Lung (tissue), 12 donors: Measurements from ENCODE around the gene ZNF611. TPM values are rescaled to one million over a fixed set of nuclear protein-coding genes. Genes with fewer than 3 reads are reported as not detected.
"Not testable (repeated sequence)": the region's sequence is repeated elsewhere in the genome, so short reads cannot be mapped to it uniquely, and the experiment has no call there.

Experiments
- ATAC-seq: fragments of 200-7000 bp; cut with Tn5 transposase; one replicate; pipeline ENCODE4 v1.9.1; 2020; ENCODE audit warnings: moderate number of reproducible peaks; ENCODE audit not compliant: insufficient read depth, low FRiP score
- DNase-seq, 3 donors: peaks; one replicate each; pipeline ENCODE4 v3.0.0-alpha.2; 2013 to 2017
- H3K27ac ChIP-seq, 2 donors: one replicate each; pipeline ENCODE4 v1.5.1; 2013; ENCODE audit warnings: mild to moderate bottlenecking in 2 of 2, moderate library complexity in 2 of 2, control low read depth in 1 of 2, inconsistent platforms in 1 of 2, low read depth in 1 of 2, low read length in 1 of 2
- H3K27me3 ChIP-seq, 3 donors: one replicate each; pipeline ENCODE4 v1.5.1; 2013; ENCODE audit warnings: low read length in 2 of 3; ENCODE audit not compliant: control insufficient read depth in 3 of 3, insufficient read depth in 3 of 3
- H3K36me3 ChIP-seq, 4 donors: one replicate each; pipeline ENCODE4 v1.5.1; 2013; ENCODE audit warnings: low read length in 4 of 4, mild to moderate bottlenecking in 1 of 4, moderate library complexity in 1 of 4; ENCODE audit not compliant: control insufficient read depth in 4 of 4, insufficient read depth in 4 of 4
- H3K4me1 ChIP-seq, 5 donors: one replicate each; pipeline ENCODE4 v1.5.1; 2013; ENCODE audit warnings: low read length in 5 of 5, mild to moderate bottlenecking in 2 of 5, moderate library complexity in 1 of 5; ENCODE audit not compliant: control insufficient read depth in 5 of 5, insufficient read depth in 5 of 5
- H3K4me3 ChIP-seq: one replicate; pipeline ENCODE4 v1.5.1; 2013; ENCODE audit warnings: mild to moderate bottlenecking, control low read depth, moderate library complexity
- H3K9ac ChIP-seq, 2 donors: one replicate each; pipeline ENCODE4 v1.5.1; 2013; ENCODE audit warnings: low read length in 2 of 2, control low read depth in 1 of 2; ENCODE audit not compliant: insufficient read depth in 1 of 2
- H3K9me3 ChIP-seq, 4 donors: one replicate each; pipeline ENCODE4 v1.5.1; 2013; ENCODE audit warnings: low read length in 3 of 4, mild to moderate bottlenecking in 1 of 4, moderate library complexity in 1 of 4; ENCODE audit not compliant: control insufficient read depth in 4 of 4, insufficient read depth in 3 of 4
- CTCF ChIP-seq: IDR thresholded peaks from 2 replicates; pipeline ENCODE4 v1.5.1; 2012; ENCODE audit warnings: mild to moderate bottlenecking; ENCODE audit errors: control extremely low read depth, extremely low read depth
- WGBS, 2 donors: extraction: QIAGEN DNeasy Blood & Tissue Kit; methylation state at CpG; one replicate each; pipeline ENCODE4 v1.1.7; 2013; 5-methylcytosine and 5-hydroxymethylcytosine counted together
- polyA plus RNA-seq, 2 donors: library from polyadenylated mRNA; stranded (reverse); fragments of 200-250 nt; gene quantifications; one replicate each; pipeline ENCODE4 v1.2.1, GENCODE V29; 2013
- total RNA-seq, 2 donors: library from RNA; depleted of rRNA in 1 of 2; stranded (reverse); fragments of >200 nt in 1 of 2; gene quantifications; one replicate each; pipeline ENCODE4 v1.2.1, GENCODE V29; 2014 to 2021
- donor health status: control.
- donor health status: control.
- donor health status: Bipolar disorder and iron deficiency.
- donor health status: healthy.
- donor health status: DM: yes; HTN: yes; CAD: no.

Gene ZNF611
- total and polyA plus RNA-seq, 4 donors = 4.3 to 28.0 (median 13.2) TPM

DNA sequence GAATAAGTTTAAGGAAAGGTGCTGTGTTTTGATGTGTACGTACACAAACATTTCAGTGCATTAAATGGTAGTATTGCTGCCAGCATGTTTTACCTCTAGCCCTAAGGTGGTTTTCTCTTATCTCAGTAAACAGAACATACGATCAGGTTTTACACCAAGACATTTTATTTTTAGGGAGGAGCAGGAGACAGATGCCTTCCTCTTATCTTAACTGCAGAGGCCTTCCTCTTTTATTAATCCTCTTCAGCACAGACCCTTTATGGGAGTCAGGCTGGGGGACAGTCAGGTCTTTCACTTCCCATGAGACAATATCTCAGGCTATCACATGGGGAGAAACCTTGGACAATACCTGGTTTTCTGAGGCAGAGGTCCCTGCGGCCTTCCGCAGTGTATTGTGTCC lies 14.9 kb upstream of the ZNF611 start:
- H3K27ac ChIP-seq = no peak overlapping the region
- ATAC-seq (no peak), DNase-seq (no peak)
- peaks cover 0 to under 1% (median 0%) of the 10 kb centered on the region in 4 donors for H3K9me3 ChIP-seq
- no peak overlapping the region for H3K4me3 ChIP-seq
- H3K9ac ChIP-seq = no peak overlapping the region
- peaks cover 0 to 4% (median 0%) of the 10 kb centered on the region in 5 donors for H3K4me1 ChIP-seq
- no peak for TF ChIP-seq CTCF
- 58 to 74% methylated on average over 4 of the region's 4 CpGs for WGBS, 2 donors
- H3K36me3 ChIP-seq = no peaks in the 10 kb centered on the region
- no peaks in the 10 kb centered on the region for H3K27me3 ChIP-seq

DNA sequence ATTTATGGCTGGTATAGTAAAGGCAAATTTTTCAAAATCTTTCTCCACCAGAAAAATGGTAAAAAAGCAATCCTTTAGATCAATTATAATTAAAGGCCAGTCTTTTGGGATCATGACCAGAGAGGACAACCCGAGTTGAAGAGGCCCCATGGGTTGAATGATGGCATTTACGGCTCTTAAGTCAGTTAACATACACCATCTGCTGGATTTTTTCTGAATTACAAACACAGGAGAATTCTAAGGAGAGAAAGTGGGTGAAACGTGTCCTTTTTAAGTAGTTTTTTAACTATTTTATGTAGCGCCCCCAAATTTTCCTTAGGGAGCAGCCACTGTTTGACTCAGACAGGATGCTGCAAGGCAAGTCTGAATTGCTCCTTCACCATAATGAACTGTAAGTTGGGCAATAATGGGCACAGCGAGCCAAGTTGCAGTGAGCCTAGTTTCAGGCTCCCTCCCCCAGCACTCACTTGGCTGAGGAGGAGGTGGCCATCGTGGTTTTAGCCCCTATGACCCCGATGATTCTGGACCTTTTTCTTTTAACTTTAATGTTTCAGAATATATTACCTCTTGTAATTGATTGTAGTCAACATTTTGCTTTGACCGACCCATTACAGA lies 13.6 kb upstream of the ZNF611 start:
- H3K36me3 ChIP-seq = no peaks in the 10 kb centered on the region
- no peaks in the 10 kb centered on the region for H3K27me3 ChIP-seq
- WGBS, 2 donors = 35 to 47% methylated on average over 8 of the region's 8 CpGs
- H3K27ac ChIP-seq = no peak overlapping the region
- peaks cover 0 to 4% (median 0%) of the 10 kb centered on the region in 5 donors for H3K4me1 ChIP-seq
- H3K9ac ChIP-seq = no peak overlapping the region
- no peaks in the 10 kb centered on the region for H3K9me3 ChIP-seq
- TF ChIP-seq CTCF = no peak
- H3K4me3 ChIP-seq = no peak overlapping the region
- ATAC-seq (no peak), DNase-seq (peak; percentile 18 to 69 (median 69))

- H3K36me3 ChIP-seq, H3K27me3 ChIP-seq, ATAC-seq, H3K4me3 ChIP-seq, H3K27ac ChIP-seq, H3K9ac ChIP-seq, H3K4me1 ChIP-seq, H3K9me3 ChIP-seq, DNase-seq: not testable (repeated sequence)
- WGBS, 2 donors = 50 to 59% methylated on average over 10 of the region's 10 CpGs
These were observed 11.1 kb upstream of the ZNF611 start for GRCh38 chr19:52745919-52746318.

- Histone ChIP-seq H3K4me3 (no peak overlapping the region), H3K9me3 (peaks cover 0 to 2% (median 0%) of the 10 kb centered on the region in 4 donors), H3K27ac (no peak overlapping the region), H3K36me3 (no peaks in the 10 kb centered on the region), H3K4me1 (no peaks in the 10 kb centered on the region), H3K9ac (no peak overlapping the region), H3K27me3 (no peaks in the 10 kb centered on the region)
- 87 to 93% methylated on average over 3 of the region's 3 CpGs for WGBS, 2 donors
- DNase-seq (no peak), ATAC-seq (no peak)
- no peak for TF ChIP-seq CTCF
These were observed 8.2 kb upstream of the ZNF611 start for GRCh38 chr19:52743091-52743490.
